Caco-2 (cell line): ENCODE measurements around the gene TYW1. TPM values are rescaled to one million over a fixed set of nuclear protein-coding genes. Genes with fewer than 3 reads are reported as not detected.

ENCODE experiments used
- BruUV-seq: library from RNA; stranded (reverse); fragments of 400-500 nt; replicated peaks from 2 replicates; lab custom pipeline; 2021; lab: Mats Ljungman, UMichigan
- CTCF ChIA-PET: fragments of 300-600 bp; sonication (Branson Sonifier 250); formaldehyde crosslinking; loops from one replicate; lab custom pipeline; 2022; ENCODE audit warnings: antibody characterized with exemption; lab: Charles Lee
- POLR2A ChIA-PET: fragments of 300-600 bp; sonication (Branson Sonifier 250); formaldehyde crosslinking; loops from one replicate; lab custom pipeline; 2022; ENCODE audit warnings: antibody characterized with exemption; lab: Charles Lee
- DNase-seq, 2 experiments: peaks; one replicate each; pipeline versions ENCODE4 v3.0.0 to v3.0.0-alpha.2; 2020 to 2022
- H3K27me3 ChIP-seq: replicated peaks from 2 replicates; pipeline ENCODE4 v1.6.0; 2011; ENCODE audit warnings: low read length; ENCODE audit not compliant: control insufficient read depth, insufficient read depth
- H3K36me3 ChIP-seq: 2 replicates; pipeline ENCODE4 v1.5.1; 2011; ENCODE audit warnings: low read length; ENCODE audit not compliant: control insufficient read depth, insufficient read depth
- H3K4me1 ChIP-seq: fragments of 250-450 bp; sonication (Bioruptor Pico); 2 replicates; pipeline ENCODE4 v1.5.1; 2020; ENCODE audit warnings: mild to moderate bottlenecking
- H3K4me3 ChIP-seq: 2 replicates; pipeline ENCODE4 v1.5.1; 2011; ENCODE audit warnings: low read depth, mild to moderate bottlenecking, control low read depth, low read length
- H3K9me3 ChIP-seq: fragments of 250-450 bp; sonication (Bioruptor Pico); 2 replicates; pipeline ENCODE4 v1.5.1; 2020; ENCODE audit warnings: mild to moderate bottlenecking, moderate library complexity
- H3K27ac Mint-ChIP-seq: one replicate; pipeline ENCODE4 v1.8.0; 2022; ENCODE audit warnings: mixed read lengths; ENCODE audit not compliant: unreplicated experiment
- H3K27me3 Mint-ChIP-seq: one replicate; pipeline ENCODE4 v1.8.0; 2022; ENCODE audit warnings: mixed read lengths; ENCODE audit not compliant: insufficient read depth, unreplicated experiment
- H3K36me3 Mint-ChIP-seq: one replicate; pipeline ENCODE4 v1.8.0; 2022; ENCODE audit warnings: mild to moderate bottlenecking, mixed read lengths; ENCODE audit not compliant: insufficient read depth, unreplicated experiment
- H3K4me1 Mint-ChIP-seq: one replicate; pipeline ENCODE4 v1.8.0; 2022; ENCODE audit warnings: low read depth, mixed read lengths; ENCODE audit not compliant: unreplicated experiment
- H3K4me3 Mint-ChIP-seq: one replicate; pipeline ENCODE4 v1.8.0; 2022; ENCODE audit warnings: mild to moderate bottlenecking, moderate library complexity, mixed read lengths; ENCODE audit not compliant: unreplicated experiment
- H3K9me3 Mint-ChIP-seq: one replicate; pipeline ENCODE4 v1.8.0; 2022; ENCODE audit warnings: mixed read lengths; ENCODE audit not compliant: unreplicated experiment
- CTCF ChIP-seq, 2 experiments: fragments of 200-600 bp in 1 of 2; IDR thresholded peaks; 1 replicate in 1 of 2; 2 replicates in 1 of 2; pipeline versions ENCODE4 v1.5.1 to v1.8.0; 2011 to 2022; ENCODE audit warnings: antibody characterized with exemption in 1 of 2, control low read depth in 1 of 2, inconsistent platforms in 1 of 2, low read depth in 1 of 2, low read length in 1 of 2, mild to moderate bottlenecking in 1 of 2, moderate library complexity in 1 of 2; ENCODE audit not compliant: insufficient read depth in 1 of 2, severe bottlenecking in 1 of 2, unreplicated experiment in 1 of 2
- intact Hi-C: fragments of 100-400 bp; cut with micrococcal nuclease; formaldehyde crosslinking; loops from one replicate; pipeline ENCODE4 v1.10.0; 2022; ENCODE audit not compliant: unreplicated experiment
- total RNA-seq: library from RNA; stranded (reverse); gene quantifications from 2 replicates; pipeline ENCODE4 v1.2.3, GENCODE V29; 2022

Gene TYW1
- total RNA-seq, 1 experiment from 2014 or later: 26.9 TPM

- TF ChIP-seq CTCF (IDR thresholded peaks at IDR 0.05; ENCODE audit: insufficient read depth in 1 of 2, low read depth in 1 of 2, low read length in 1 of 2, severe bottlenecking in 1 of 2, unreplicated experiment in 1 of 2): no peak
- Histone ChIP-seq H3K36me3 (no peaks in the 10 kb centered on the region), H3K4me1 (no peaks in the 10 kb centered on the region), H3K4me3 (no peak overlapping the region), H3K9me3 (no peaks in the 10 kb centered on the region), H3K27me3 (no peaks in the 10 kb centered on the region)
- H3K4me3 Mint-ChIP-seq: no peak overlapping the region
- ChIA-PET CTCF (no interaction called here), POLR2A (no interaction called here)
- no peaks in the 10 kb centered on the region for H3K4me1 Mint-ChIP-seq
- H3K36me3 Mint-ChIP-seq: peaks cover 69% of the 10 kb centered on the region
- no peak for DNase-seq
- no peaks in the 10 kb centered on the region for H3K27me3 Mint-ChIP-seq
- intact Hi-C loops: no loop called here
- no peaks in the 10 kb centered on the region for H3K9me3 Mint-ChIP-seq
- no TSS peak for BruUV-seq
- no peak overlapping the region for H3K27ac Mint-ChIP-seq
Measured at GRCh38 chr7:67018940-67019339, 22.3 kb downstream of the TYW1 start.

- no peak overlapping the region for H3K4me3 Mint-ChIP-seq
- Histone ChIP-seq H3K27me3 (no peaks in the 10 kb centered on the region), H3K9me3 (no peaks in the 10 kb centered on the region), H3K4me3 (no peak overlapping the region), H3K4me1 (no peaks in the 10 kb centered on the region), H3K36me3 (no peaks in the 10 kb centered on the region)
- no peaks in the 10 kb centered on the region for H3K4me1 Mint-ChIP-seq
- POLR2A ChIA-PET: no interaction called here
- H3K9me3 Mint-ChIP-seq: no peaks in the 10 kb centered on the region
- CTCF ChIA-PET: no interaction called here
- no peak for DNase-seq
- intact Hi-C loops: no loop called here
- H3K27me3 Mint-ChIP-seq: no peaks in the 10 kb centered on the region
- TF ChIP-seq CTCF (IDR thresholded peaks at IDR 0.05; ENCODE audit: insufficient read depth in 1 of 2, low read depth in 1 of 2, low read length in 1 of 2, severe bottlenecking in 1 of 2, unreplicated experiment in 1 of 2): no peak
- no TSS peak for BruUV-seq
- peaks cover 70% of the 10 kb centered on the region for H3K36me3 Mint-ChIP-seq
- H3K27ac Mint-ChIP-seq: no peak overlapping the region
Measured at GRCh38 chr7:67019562-67020390, 23.1 kb downstream of the TYW1 start.

- DNase-seq: no peak
- Mint-ChIP-seq H3K4me3 (no peak overlapping the region), H3K9me3 (no peaks in the 10 kb centered on the region), H3K36me3 (peaks cover 69% of the 10 kb centered on the region), H3K27ac (no peak overlapping the region), H3K27me3 (no peaks in the 10 kb centered on the region), H3K4me1 (no peaks in the 10 kb centered on the region)
- CTCF ChIA-PET: no interaction called here
- no peaks in the 10 kb centered on the region for H3K4me1 ChIP-seq
- no peak overlapping the region for H3K4me3 ChIP-seq
- no peaks in the 10 kb centered on the region for H3K36me3 ChIP-seq
- TF ChIP-seq CTCF (IDR thresholded peaks at IDR 0.05; ENCODE audit: insufficient read depth in 1 of 2, low read depth in 1 of 2, low read length in 1 of 2, severe bottlenecking in 1 of 2, unreplicated experiment in 1 of 2): no peak
- intact Hi-C loops: no loop called here
- H3K27me3 ChIP-seq: no peaks in the 10 kb centered on the region
- no peaks in the 10 kb centered on the region for H3K9me3 ChIP-seq
- POLR2A ChIA-PET: no interaction called here
- BruUV-seq: no TSS peak
Measured at GRCh38 chr7:67021260-67021659, 24.6 kb downstream of the TYW1 start.
